ENCODE measurements around the gene PRRG4. TPM values are rescaled to one million over a fixed set of nuclear protein-coding genes. Genes with fewer than 3 reads are reported as not detected.

PRRG4 gene
- total and polyA plus RNA-seq, 2 of the 4 experiments (the other 2 are of a cell fraction) = not detected

DNA sequence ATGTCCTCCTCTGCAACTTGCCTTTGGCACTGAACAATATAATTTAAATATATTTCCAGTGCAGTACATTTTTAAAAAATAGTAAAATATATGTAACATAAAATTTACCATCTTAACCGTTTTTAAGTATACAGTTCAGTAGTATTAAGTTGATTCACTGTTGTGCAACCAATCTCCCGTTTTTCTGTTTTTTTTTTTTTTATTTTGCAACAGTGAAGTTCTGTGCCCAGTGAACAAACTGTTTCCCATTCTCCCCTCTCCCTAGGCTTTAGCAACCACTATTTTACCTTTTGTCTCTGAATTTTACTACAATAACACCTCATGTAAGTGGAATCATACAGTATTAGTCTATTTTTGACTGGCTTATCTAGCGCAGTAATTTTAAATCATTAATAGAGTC is 13.8 kb downstream of the PRRG4 start:
- peaks cover under 1% of the 10 kb centered on the region; the same call in 1 of the 2 replicates for H3K27me3 ChIP-seq (ENCODE audit: control insufficient read depth, insufficient read depth, low read length)
- intact Hi-C loops (cut with micrococcal nuclease) (no loop called here), in situ Hi-C loops (cut with MboI; ENCODE audit: low sequenced_read_pairs) (loop anchor here (25.0 kb wide), 1 partner anchor 219 kb away; no protein-coding TSS in a partner anchor), dilution Hi-C loops (cut with HindIII; ENCODE audit: low sequenced_read_pairs, unreplicated experiment) (no loop called here)
- H4K91ac ChIP-seq (ENCODE audit: insufficient read depth, low read depth, low read length) = no peak overlapping the region
- no TSS peak for BruUV-seq (replicated peaks)
- H3K9ac ChIP-seq (ENCODE audit: low read depth, low read length) = no peak overlapping the region
- ATAC-seq (ENCODE audit: low read depth) (no peak), DNase-seq (no peak)
- H2AK5ac ChIP-seq (ENCODE audit: low read depth, low read length) = no peak overlapping the region
- H3K79me1 ChIP-seq (ENCODE audit: low read depth in 1 of 2, low read length in 2 of 2) = no peaks in the 10 kb centered on the region
- no peak overlapping the region for H3K4me3 ChIP-seq (ENCODE audit: insufficient read depth, low read depth, low read length)
- no peak overlapping the region for H2AFZ ChIP-seq (replicated peaks; ENCODE audit: low read length, poor library complexity)
- no peaks in the 10 kb centered on the region for H4K20me1 ChIP-seq (ENCODE audit: insufficient read depth, low read length)
- H3K4me2 ChIP-seq (ENCODE audit: low read depth, low read length) = no peak overlapping the region
- H4K5ac ChIP-seq (ENCODE audit: low read depth, low read length) = no peak overlapping the region
- H2BK20ac ChIP-seq (ENCODE audit: low read depth, low read length) = no peak overlapping the region
- no peak overlapping the region for H2BK15ac ChIP-seq (ENCODE audit: low read depth, low read length)
- H3K18ac ChIP-seq (ENCODE audit: low read depth, low read length) = no peak overlapping the region
- H3K23ac ChIP-seq (ENCODE audit: low read depth, low read length) = no peak overlapping the region
- ChIA-PET POLR2A (ENCODE audit: unreplicated experiment) (no interaction called here), CTCF (no interaction called here)
- no CpG with 5 or more reads among the region's 3 CpGs for WGBS, 2 experiments (ENCODE audit: extremely low coverage in 2 of 2, insufficient read length in 1 of 2)
- H3K4ac ChIP-seq (ENCODE audit: low read depth, low read length) = no peak overlapping the region
- no peaks in the 10 kb centered on the region for H3K4me1 ChIP-seq (ENCODE audit: control insufficient read depth, insufficient read depth, low read length)
- no peak overlapping the region for H2BK5ac ChIP-seq (ENCODE audit: low read depth, low read length, poor library complexity, severe bottlenecking)
- no peaks in the 10 kb centered on the region for H3K9me3 ChIP-seq (ENCODE audit: control insufficient read depth, insufficient read depth, low read length)
- no peak overlapping the region for H2BK120ac ChIP-seq (ENCODE audit: low read depth, low read length)
- no peak overlapping the region for H2AK9ac ChIP-seq (replicated peaks; ENCODE audit: low read depth, low read length, poor library complexity)
- H3K27ac ChIP-seq (ENCODE audit: insufficient read depth, low read length) = no peak overlapping the region
- H3K56ac ChIP-seq (ENCODE audit: extremely low read depth, insufficient read depth, low read length) = no peak overlapping the region
- no peak overlapping the region for H4K8ac ChIP-seq (ENCODE audit: low read depth in 2 of 2, low read length in 2 of 2)
- no peaks in the 10 kb centered on the region for H3K9me1 ChIP-seq (ENCODE audit: insufficient read depth, low read length)
- no peak overlapping the region for H3K14ac ChIP-seq (replicated peaks; ENCODE audit: low read depth, low read length)
- no peak for TF ChIP-seq RFX5 (IDR thresholded peaks at IDR 0.05; ENCODE audit: low read depth, low read length)
- TF ChIP-seq, protein P1, sequence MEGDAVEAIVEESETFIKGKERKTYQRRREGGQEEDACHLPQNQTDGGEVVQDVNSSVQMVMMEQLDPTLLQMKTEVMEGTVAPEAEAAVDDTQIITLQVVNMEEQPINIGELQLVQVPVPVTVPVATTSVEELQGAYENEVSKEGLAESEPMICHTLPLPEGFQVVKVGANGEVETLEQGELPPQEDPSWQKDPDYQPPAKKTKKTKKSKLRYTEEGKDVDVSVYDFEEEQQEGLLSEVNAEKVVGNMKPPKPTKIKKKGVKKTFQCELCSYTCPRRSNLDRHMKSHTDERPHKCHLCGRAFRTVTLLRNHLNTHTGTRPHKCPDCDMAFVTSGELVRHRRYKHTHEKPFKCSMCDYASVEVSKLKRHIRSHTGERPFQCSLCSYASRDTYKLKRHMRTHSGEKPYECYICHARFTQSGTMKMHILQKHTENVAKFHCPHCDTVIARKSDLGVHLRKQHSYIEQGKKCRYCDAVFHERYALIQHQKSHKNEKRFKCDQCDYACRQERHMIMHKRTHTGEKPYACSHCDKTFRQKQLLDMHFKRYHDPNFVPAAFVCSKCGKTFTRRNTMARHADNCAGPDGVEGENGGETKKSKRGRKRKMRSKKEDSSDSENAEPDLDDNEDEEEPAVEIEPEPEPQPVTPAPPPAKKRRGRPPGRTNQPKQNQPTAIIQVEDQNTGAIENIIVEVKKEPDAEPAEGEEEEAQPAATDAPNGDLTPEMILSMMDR (conservative IDR thresholded peaks at IDR 0.05; ENCODE audit: low read depth, low read length) = no peak
- TF ChIP-seq, protein P2, sequence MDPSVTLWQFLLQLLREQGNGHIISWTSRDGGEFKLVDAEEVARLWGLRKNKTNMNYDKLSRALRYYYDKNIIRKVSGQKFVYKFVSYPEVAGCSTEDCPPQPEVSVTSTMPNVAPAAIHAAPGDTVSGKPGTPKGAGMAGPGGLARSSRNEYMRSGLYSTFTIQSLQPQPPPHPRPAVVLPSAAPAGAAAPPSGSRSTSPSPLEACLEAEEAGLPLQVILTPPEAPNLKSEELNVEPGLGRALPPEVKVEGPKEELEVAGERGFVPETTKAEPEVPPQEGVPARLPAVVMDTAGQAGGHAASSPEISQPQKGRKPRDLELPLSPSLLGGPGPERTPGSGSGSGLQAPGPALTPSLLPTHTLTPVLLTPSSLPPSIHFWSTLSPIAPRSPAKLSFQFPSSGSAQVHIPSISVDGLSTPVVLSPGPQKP (IDR thresholded peaks at IDR 0.05; ENCODE audit: borderline replicate concordance, low read depth, low read length) = no peak
- no peak for TF ChIP-seq MAZ (IDR thresholded peaks at IDR 0.05; ENCODE audit: borderline replicate concordance, low read depth, low read length)
- TF ChIP-seq NFE2L2 (IDR thresholded peaks at IDR 0.05; ENCODE audit: low read depth, low read length) = no peak
- TF ChIP-seq CHD1 (IDR thresholded peaks at IDR 0.05; ENCODE audit: low read depth, low read length) = no peak
- TF ChIP-seq POLR2A (IDR thresholded peaks at IDR 0.05; ENCODE audit: low read depth, low read length) = no peak
- no peak for TF ChIP-seq MAFK (IDR thresholded peaks at IDR 0.05; ENCODE audit: low read depth, low read length)
- no peak for TF ChIP-seq RAD21 (IDR thresholded peaks at IDR 0.05; ENCODE audit: low read length)
- TF ChIP-seq RCOR1 (IDR thresholded peaks at IDR 0.05; ENCODE audit: insufficient replicate concordance, low read length) = no peak
- H3K36me3 ChIP-seq (ENCODE audit: control insufficient read depth, insufficient read depth, low read length) = no peaks in the 10 kb centered on the region

Measured in IMR-90 (cell line).